NCI-H128 (cell line): Measurements from ENCODE around the gene EBP.

ENCODE experiments used
- DNase-seq: peaks from one replicate; lab custom pipeline; 2025; ENCODE audit not compliant: unreplicated experiment; lab: John Stamatoyannopoulos, UW

EBP gene

DNA sequence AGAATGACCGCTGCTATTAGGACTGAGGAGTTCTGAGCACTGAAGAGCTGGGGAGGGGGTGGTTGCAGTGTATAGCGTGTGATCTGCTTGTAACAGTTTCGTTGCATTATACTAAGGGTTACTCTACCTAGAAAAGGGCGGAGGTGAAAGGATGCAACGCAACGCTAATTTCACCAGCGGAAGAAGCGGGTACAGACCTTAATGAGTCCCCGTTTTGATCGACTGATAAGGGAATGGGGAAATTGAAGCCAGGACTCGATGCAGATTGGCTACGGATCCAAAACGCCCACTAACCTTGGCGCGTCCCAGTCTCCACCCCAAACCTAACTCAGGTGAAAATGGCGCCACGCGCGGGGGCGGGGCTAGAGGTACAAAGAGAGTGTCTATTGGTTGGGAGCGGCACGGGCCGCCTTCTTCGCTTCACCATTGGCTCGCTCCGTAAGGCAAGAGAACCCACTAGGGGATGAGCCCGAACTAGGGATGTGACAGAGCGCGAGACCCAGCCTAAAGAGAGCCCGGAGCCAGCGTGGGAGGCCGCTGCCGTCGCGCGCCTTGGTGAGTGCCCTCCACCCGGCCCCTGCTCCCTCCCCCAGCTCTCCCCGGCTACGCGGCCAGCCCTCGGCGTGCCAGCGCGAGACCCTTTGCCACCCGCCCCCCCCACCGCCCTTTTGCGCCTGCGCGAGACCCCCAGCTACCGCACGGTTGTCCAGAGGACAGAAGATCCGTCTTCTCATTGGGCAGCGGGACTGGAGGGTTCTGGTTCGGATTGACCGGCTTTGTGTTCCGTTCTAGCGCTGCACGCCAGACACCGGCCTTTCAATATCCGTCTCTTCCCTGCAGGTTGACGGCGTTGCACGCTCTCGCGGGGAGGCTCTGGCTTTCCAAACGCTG lies at the start of gene EBP:
Gene EBP (plus strand): TSS at position 456 of the 891 bp plus-strand sequence. CDS start 1,964 bp downstream, outside the sequence.
- DNase-seq = peak; percentile 95

DNA sequence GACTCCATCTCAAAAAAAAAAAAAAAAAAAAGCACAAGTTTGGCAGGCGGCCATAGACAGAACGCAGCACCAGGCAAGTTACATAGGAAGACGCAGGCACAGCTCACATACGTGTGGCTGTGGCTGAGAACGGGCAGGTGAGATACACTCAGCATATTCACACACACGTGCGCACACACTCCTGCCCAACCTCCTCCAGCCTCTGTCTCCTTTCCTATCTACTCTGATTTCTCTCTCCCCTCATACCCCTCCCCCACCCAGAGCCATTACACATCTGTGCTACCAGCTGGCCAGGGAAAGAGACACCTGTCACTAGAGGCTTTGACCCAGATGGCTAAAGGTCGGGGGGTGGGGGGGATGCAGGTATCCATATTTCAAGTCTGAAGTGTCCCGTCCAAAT lies 49.4 kb upstream of the EBP start:
- DNase-seq = no peak

DNA sequence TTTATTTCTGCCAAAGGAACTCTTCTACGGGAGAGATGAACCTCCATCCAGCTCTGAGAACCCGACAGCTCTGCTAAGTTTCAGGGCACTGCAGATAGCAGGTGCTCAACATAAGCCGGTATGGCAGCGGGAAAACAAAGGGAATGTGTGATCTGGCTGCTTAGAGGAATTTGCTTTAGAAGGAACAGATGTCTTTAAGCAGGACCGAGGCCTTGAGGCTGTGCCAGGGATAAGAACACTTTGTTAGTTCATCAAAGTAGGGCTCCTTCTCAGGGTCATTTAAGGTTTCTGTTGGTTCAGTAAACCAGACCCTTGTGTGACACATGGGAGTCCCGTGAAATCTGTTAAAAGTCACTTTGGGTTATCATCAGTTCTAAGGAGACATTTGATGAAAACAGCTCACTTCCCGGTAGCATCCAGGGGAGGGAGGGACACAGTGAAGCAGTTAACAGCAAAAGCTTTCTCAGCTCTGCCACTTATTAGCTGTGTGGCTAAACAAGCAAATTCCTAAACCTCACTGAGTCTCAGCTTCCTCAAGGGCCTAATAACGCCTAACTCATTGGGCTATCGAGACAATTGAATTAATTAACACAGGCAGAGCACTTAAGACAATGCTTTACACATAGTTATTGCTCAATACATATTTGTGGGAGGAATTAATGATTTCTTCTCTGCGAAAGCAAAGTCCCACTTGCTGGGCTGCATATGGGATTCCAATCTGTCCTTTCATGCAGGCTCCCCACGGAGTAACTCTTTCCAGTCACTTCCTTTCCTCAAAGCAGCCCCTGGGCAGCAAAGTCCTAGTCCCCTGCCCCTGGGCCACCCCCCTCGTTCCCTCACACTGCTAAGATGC lies 48.5 kb upstream of the EBP start:
- no peak for DNase-seq

DNA sequence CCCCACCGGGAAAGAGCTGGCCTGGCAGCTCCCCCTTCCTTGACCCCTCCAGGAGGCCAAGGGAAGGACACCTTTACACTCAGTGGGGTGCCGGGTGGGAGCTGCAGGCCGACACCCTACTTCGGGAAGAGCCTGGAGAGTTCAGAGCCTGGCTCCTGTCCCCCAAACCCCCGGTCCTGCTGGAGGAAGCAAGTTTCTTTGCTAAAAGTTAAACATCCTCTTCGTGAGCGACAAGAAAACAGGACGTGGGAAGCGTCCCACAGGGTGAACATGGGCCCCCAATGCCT lies 48.0 kb upstream of the EBP start:
- DNase-seq = no peak

DNA sequence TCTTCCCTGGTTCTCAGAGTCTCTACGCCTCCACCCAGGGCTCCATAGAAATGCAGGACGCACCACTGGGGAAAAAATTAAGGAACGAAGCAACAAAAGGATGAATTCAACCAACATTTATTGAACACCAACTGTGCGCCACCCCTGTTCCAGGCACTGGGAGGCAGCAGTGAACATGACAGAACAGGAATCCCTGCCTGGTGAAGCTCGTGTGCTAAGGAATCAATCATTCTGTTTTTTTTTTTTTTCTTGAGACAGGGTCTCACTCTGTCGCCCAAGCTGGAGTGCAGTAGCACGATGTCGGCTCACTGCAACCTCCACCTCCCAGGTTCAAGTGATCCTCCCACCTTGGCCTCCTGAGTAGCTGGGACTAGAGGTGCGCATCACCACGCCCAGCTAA lies 47.5 kb upstream of the EBP start:
- no peak for DNase-seq

DNA sequence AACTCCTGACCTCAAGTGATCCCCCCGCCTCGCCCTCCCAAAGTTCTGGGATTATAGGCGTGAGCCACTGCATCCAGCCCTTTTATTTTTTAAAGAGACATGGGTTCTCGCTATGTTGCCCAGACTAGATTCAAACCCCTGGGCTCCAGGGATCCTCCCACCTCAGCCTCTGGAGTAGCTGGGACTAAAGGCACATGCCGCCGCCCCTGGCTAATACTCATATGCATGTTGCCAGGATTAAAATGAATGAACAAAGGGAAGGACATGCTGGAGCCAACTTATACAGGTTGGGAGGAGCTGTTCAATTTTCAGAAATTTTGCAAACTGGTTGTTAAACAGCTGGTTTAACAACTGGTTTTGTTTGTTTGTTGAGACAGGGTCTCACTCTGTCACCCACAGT lies 47.0 kb upstream of the EBP start:
- no peak for DNase-seq

DNA sequence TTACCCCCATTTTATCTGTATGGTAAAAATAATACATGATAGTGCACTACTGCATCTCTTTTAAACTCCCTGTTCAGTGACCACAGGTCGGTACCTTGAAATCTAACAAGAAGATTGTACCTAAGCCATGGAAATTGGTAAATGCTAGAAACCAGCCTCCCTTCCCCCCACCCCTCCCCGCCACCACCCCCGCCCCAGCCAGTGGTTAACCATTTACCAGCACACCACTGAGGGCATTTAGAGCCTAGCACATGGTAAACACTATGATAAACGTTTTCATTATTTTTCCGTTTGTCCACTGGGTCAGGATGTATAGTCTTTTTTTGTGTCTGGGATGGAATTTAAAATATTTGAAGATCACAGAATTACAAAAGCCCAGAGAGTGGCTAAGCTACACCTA lies 46.3 kb upstream of the EBP start:
- DNase-seq = no peak

DNA sequence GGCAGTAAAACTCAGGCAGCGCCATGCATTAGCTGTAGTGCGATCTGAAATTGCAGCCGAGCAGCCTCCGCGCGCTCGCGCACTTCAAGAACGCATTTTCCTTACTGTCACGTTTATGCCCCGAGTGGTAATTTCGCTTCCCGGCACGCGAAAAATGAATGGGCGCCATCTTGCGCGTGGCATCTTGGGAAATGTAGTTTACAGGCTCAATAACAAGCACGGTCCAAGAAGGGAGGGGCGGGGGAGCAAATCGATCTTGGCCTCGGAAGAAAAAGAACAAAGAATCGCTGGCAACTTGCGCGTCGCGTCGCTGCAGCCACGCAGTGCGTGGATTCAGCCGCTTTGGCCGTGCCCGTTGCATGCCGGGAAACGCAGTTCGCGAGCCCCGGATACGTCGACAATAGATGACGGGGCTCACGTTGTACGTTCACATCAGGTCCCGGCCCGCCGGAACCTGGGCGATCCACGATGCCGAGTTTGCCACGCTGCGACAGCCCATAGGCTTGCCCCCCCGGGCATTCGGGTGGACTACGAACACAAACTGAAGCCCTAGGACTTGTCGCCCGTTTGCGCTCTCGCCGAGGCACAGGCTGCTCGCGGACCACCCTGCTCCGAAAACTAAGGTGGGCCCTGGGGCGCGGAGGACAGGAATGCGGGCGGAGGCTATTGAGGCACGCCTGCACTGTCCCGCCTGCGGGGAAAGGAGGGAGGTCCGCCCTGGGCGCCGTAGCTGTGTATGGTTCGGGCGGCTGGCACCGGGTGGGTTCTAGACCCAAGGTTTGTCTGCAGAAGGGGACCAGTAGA lies 45.6 kb upstream of the EBP start, which contains the start of gene FTSJ1:
Gene FTSJ1 (plus strand): TSS at position 426 of the 804 bp plus-strand sequence. CDS start 1,849 bp downstream, outside the sequence.
- peak; percentile 16 for DNase-seq

DNA sequence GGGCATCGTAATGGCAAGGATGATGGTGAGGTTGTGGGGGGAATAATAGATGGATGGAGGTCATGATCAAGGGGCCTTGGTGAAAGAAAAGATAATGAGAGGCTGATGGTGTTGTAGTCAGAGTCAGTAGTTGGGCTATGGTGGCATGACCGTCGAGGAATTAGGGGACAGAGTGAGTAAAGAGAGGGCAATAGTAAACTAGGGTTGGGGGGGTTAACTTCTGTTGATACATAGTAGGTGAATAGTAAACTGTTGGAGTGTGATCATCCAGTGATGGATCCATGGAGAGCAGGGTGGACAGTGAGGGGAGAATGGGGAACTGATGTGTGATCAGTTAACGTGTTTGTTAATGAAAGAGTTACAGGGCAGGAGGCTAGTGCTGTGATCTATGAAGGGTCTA lies 44.7 kb upstream of the EBP start:
- DNase-seq = no peak

DNA sequence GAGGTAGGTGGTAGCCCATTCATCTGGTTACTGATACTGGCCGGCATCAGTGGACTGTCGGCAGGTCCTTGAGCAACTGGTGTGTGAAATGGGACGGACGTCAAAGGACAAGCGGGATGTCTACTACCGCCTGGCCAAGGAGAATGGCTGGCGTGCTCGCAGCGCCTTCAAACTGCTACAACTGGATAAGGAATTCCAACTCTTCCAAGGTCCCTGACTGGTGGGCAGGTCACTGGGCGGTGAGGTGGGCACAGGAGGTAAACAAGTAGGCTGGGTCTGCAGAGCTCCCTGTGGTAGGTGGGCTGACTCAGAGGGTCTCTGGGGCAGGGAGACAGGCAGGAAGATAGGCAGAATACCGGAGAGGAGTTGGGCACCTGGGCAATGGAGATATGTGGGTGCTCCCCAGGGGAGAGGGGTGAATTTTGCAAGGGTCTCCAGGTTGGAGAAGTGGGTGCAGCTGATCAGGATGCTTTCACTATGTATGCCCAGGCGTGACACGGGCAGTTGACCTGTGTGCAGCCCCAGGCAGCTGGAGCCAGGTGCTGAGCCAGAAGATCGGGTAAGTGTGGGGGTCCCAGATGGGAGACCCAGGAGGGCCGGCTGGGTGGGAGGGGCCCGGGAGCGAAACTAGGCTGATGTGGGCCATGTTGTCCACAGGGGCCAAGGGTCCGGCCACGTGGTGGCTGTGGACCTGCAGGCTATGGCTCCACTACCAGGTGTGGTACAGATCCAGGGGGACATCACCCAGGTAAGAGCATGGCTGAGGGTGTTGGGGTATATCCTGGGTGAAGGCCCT lies 43.5 kb upstream of the EBP start:
- no peak for DNase-seq

DNA sequence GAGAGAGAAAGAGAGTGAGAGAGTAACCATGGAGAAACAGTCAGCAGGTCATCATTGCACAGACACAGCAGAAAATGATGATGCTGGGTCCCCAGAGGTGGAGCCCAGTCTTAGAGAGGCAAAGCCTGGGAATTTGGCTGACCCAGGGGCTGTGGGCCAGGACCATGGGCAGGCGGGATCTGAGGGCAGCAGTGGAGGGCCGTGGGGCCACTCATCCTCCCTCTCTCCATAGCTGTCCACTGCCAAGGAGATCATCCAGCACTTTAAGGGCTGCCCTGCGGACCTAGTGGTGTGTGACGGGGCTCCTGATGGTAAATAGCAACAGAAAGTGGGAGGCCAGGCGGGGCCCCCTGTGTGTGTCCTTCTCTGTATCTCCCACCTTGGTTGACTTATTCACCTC lies 42.8 kb upstream of the EBP start:
- no peak for DNase-seq

DNA sequence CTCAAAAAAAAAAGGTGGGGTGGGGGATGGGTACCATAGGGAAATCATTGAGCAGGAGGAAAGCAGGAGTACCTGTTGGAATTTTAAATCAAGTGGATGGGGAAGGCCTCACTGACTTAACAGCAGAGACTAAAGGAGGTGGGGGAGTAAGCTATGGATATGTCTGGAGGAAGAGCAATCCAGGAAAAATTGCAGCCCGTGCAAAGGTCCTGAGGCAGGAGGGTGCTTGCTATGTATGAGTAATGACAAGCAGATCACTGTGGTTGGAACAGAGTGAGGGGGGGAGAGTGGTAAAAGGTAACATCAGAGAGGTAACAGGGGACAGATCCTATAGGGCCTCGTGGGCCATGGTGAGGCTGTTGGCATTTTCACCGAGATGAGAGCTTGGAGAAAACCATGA lies 41.5 kb upstream of the EBP start:
- no peak for DNase-seq

DNA sequence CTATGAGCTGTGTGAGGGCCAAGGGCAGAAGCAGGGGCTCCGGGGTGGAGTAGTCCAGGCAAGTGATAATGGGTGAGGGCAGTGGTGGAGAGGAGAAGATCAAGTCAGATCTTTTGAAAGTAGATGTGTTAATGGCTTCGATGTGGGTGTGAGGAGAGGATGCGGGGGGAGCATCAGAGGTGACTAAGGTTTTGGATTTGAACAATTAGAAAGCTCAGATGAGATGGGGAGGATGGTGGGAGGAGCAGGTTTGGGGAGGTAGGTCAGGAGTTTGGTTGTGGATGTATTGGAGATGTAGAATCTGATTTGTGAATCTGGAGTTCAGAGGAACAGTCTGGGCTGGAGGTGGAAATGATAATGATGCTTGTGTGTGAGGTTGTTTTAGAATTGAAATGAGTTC lies 41.0 kb upstream of the EBP start:
- DNase-seq = no peak

DNA sequence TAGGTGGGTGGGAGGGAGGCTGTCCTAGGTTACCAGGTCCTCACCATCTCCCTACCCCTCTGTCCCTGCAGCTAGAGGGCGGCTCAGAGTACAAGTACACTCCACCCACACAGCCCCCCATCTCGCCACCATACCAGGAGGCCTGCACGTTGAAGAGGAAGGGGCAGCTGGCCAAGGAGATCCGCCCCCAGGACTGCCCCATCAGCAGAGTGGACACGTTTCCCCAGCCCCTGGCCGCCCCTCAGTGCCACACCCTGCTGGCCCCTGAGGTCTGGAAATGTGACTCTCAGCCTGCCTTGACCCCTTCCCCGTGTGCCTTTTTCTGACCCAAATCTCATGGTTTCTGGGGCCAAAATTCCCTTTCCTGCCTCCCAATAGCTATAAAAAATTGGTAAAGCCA lies 39.1 kb upstream of the EBP start:
- no peak for DNase-seq

DNA sequence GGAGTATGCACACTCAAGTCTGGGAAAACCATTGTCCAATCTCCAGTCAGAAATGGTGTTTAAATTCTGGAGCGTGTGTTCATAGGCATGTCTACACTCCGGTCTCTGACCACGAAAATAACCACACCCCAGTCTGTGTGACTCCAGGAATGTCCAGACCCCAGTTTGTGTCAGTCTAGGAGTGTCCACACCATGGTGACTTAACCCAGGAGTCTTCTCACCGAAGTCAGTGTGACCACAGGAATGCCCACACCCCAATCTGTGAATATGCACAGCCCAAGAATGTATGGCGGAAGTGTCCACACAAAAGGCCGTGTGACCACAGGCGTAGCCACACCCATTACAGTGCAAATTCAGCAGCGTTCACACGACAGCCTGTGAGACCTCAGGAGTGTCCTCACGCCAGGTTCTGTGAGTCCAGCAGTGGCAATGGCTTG lies 34.2 kb upstream of the EBP start:
- DNase-seq = no peak

DNA sequence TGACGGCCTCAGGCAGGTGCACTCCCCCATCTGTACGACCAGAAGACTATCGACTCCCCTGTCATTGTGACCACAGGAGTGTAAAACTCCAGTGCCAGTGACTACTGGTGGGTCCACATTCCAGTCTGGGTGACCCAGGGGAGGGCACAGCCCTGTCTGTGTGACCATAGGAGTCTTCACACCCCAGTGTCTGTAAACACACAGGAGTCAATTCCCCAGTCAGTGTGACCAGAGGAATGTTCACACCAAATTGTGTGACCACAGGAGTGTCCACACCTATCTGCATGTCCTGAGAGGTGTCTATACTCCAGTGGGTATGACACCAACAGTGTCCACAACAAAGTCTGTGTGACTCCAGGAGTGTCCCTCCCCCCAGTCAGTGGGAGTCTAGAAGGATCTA lies 33.6 kb upstream of the EBP start:
- no peak for DNase-seq

DNA sequence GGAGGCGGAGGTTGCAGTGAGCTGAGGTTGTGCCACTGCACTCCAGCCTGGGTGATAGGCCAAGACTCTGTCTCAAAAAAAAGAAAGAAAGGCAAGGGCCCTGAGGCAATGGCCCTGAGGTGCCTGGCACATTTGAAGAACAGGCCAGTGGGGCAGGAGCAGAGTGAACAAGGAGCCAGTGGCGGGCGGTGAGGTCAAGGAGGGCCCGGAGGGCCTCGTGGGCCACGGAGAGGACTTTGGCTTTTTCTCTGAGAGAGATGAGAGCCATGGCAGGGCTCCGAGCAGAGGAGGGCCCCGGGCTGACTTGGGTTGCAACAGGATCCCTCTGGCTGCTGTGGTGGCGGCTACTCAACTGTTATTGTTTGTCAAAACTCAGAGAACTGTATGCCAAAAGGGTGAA lies 32.3 kb upstream of the EBP start:
- no peak for DNase-seq

DNA sequence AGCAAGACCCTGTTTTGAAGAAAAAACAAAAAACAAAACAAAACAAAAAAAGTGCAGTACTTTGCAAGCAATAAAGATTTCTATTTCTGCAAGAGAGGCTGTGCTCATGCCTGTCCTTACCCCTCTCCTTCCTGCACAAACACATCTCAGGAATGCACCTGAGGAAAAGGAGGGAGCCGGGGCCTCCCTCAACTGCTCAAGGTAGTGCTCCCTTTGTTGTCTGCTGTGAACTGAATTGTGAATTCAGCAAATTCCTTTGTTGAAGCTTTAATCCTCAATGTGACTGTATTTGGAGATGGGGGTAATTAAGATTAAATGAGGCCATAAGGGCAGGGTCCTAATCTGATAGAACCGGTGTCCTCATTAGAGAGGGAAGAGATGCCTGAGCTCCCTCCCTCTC lies 31.7 kb upstream of the EBP start:
- DNase-seq = no peak

DNA sequence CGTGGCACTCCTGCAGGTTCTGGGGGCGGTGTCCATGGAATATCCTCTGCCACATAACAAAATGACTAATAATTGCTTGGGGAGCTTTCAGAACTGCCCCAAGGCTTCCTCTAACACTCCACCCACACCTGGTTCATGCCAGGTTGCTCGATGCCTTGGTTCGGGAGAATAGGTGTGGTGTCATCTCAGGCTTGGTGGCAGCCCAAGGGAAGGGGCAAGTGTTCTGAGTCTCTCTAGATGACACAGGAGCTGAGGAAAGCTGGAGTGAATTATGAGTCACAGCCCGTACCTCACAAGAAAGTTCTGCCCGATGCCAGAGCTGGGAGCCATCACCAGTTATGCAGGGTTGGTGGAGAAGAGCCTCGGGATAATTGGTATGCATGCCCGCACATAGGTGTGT lies 30.9 kb upstream of the EBP start:
- DNase-seq = no peak

DNA sequence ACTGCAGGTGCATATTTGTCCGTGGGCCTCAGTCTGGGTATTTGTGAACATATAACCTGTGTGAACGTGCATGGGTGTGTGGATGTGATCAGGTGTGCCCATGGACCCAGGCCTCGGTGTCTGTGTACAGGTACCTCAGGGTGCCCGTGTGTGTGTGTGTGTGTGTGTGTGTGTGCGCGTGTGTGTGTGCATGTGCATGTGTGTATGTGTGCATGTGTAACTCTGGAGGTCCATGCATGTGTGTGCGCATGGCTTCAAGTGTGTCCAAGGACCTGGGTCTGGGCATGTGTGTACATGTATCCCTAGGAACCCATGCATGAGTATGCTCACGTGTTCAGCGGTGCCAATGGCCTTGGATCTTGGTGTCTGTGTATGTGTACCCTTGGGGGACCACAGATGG lies 29.8 kb upstream of the EBP start:
- DNase-seq = no peak
